Effector memory CD8-positive, alpha-beta T cell (primary cell): ENCODE results near the gene BST1.
A peak's percentile ranks its signal among the peaks of the same experiment; 100 is the strongest.
"Not testable (repeated sequence)": the region's sequence is repeated elsewhere in the genome, so short reads cannot be mapped to it uniquely, and the experiment has no call there.

Source experiments
- ATAC-seq: fragments of 150-1000 bp; cut with Tn5 transposase; replicated peaks from 2 replicates; pipeline ENCODE4 v1.10.0; 2021; ENCODE audit warnings: mild to moderate bottlenecking, moderate library complexity
- DNase-seq, 3 experiments: peaks; one replicate each; pipeline ENCODE4 v3.0.0; 2021
- H3K27ac Mint-ChIP-seq, 2 donors: one replicate each; pipeline ENCODE4 v1.8.0; 2022; ENCODE audit warnings: mild to moderate bottlenecking in 2 of 2, mixed read lengths in 2 of 2, moderate library complexity in 2 of 2
- H3K27me3 Mint-ChIP-seq, 2 donors: one replicate each; pipeline ENCODE4 v1.8.0; 2022; ENCODE audit warnings: mixed read lengths in 2 of 2
- H3K36me3 Mint-ChIP-seq: one replicate; pipeline ENCODE4 v1.8.0; 2022; ENCODE audit warnings: mild to moderate bottlenecking, moderate library complexity, mixed read lengths; ENCODE audit not compliant: insufficient read depth
- H3K4me1 Mint-ChIP-seq, 2 donors: one replicate each; pipeline ENCODE4 v1.8.0; 2022; ENCODE audit warnings: low read depth in 2 of 2, mixed read lengths in 2 of 2
- H3K4me3 Mint-ChIP-seq, 2 donors: one replicate each; pipeline ENCODE4 v1.8.0; 2022; ENCODE audit warnings: mild to moderate bottlenecking in 2 of 2, mixed read lengths in 2 of 2, moderate library complexity in 2 of 2
- H3K9me3 Mint-ChIP-seq, 2 donors: one replicate each; pipeline ENCODE4 v1.8.0; 2022; ENCODE audit warnings: mixed read lengths in 2 of 2

The BST1 gene

GRCh38 chr4:15751153-15751552 is 48.3 kb downstream of the BST1 start:
- no peaks in the 10 kb centered on the region for H3K27me3 Mint-ChIP-seq
- no peak overlapping the region for H3K4me3 Mint-ChIP-seq
- H3K4me1 Mint-ChIP-seq = peaks cover 30 to 32% of the 10 kb centered on the region in 2 donors
- no peak overlapping the region for H3K27ac Mint-ChIP-seq
- ATAC-seq = no peak
- H3K9me3 Mint-ChIP-seq = no peaks in the 10 kb centered on the region
- H3K36me3 Mint-ChIP-seq = peaks cover 10% of the 10 kb centered on the region
- DNase-seq = no peak

GRCh38 chr4:15753081-15753480 is 50.2 kb downstream of the BST1 start:
- no peaks in the 10 kb centered on the region for H3K9me3 Mint-ChIP-seq
- no peaks in the 10 kb centered on the region for H3K27me3 Mint-ChIP-seq
- H3K4me3 Mint-ChIP-seq = no peak overlapping the region
- peaks cover 40 to 42% of the 10 kb centered on the region in 2 donors for H3K4me1 Mint-ChIP-seq
- peak overlapping the region in 1 of 2 donors; percentile 67 for H3K27ac Mint-ChIP-seq
- H3K36me3 Mint-ChIP-seq = peaks cover 14% of the 10 kb centered on the region
- ATAC-seq (no peak), DNase-seq (no peak)

GRCh38 chr4:15753786-15754185 is 50.9 kb downstream of the BST1 start:
- peak overlapping the region in 1 of 2 donors; percentile 67 for H3K27ac Mint-ChIP-seq
- H3K27me3 Mint-ChIP-seq = no peaks in the 10 kb centered on the region
- no peaks in the 10 kb centered on the region for H3K9me3 Mint-ChIP-seq
- no peak for DNase-seq
- peak overlapping the region; percentile 66 to 73 for H3K4me3 Mint-ChIP-seq
- peaks cover 14% of the 10 kb centered on the region for H3K36me3 Mint-ChIP-seq
- ATAC-seq = no peak
- peaks cover 40 to 42% of the 10 kb centered on the region in 2 donors for H3K4me1 Mint-ChIP-seq

- DNase-seq (peak; percentile 27 to 45 (median 36)), ATAC-seq (peak; percentile 37)
- Mint-ChIP-seq H3K36me3 (peaks cover 14% of the 10 kb centered on the region), H3K4me3 (peak overlapping the region; percentile 66 to 73), H3K9me3 (no peaks in the 10 kb centered on the region), H3K27ac (peak overlapping the region in 1 of 2 donors; percentile 67), H3K27me3 (no peaks in the 10 kb centered on the region), H3K4me1 (peaks cover 40 to 42% of the 10 kb centered on the region in 2 donors)
Measured at GRCh38 chr4:15754323-15754722, 51.5 kb downstream of the BST1 start.

- Mint-ChIP-seq H3K27ac (peak overlapping the region; percentile 30 to 91), H3K36me3 (peaks cover 14% of the 10 kb centered on the region), H3K9me3 (no peaks in the 10 kb centered on the region), H3K4me3 (peak overlapping the region; percentile 66 to 73), H3K27me3 (no peaks in the 10 kb centered on the region), H3K4me1 (peaks cover 40 to 42% of the 10 kb centered on the region in 2 donors)
- no peak for ATAC-seq
- no peak for DNase-seq
Measured at GRCh38 chr4:15755321-15756155, 52.7 kb downstream of the BST1 start.

GRCh38 chr4:15756361-15756861 is 53.5 kb downstream of the BST1 start:
- Mint-ChIP-seq H3K36me3 (peaks cover 14% of the 10 kb centered on the region), H3K27ac (peak overlapping the region; percentile 30 to 91), H3K4me1 (peaks cover 40 to 42% of the 10 kb centered on the region in 2 donors), H3K9me3 (no peaks in the 10 kb centered on the region), H3K4me3 (peak overlapping the region; percentile 66 to 73), H3K27me3 (no peaks in the 10 kb centered on the region)
- peak; percentile 87 for ATAC-seq
- DNase-seq = peak; percentile 66 to 73 (median 71)

- Mint-ChIP-seq H3K27me3 (no peaks in the 10 kb centered on the region), H3K4me1 (peaks cover 40 to 42% of the 10 kb centered on the region in 2 donors), H3K4me3 (peak overlapping the region; percentile 66 to 73), H3K9me3 (no peaks in the 10 kb centered on the region), H3K36me3 (peaks cover 14% of the 10 kb centered on the region), H3K27ac (peak overlapping the region; percentile 30 to 91)
- no peak for DNase-seq
- ATAC-seq = no peak
Measured at GRCh38 chr4:15757054-15757453, 54.2 kb downstream of the BST1 start.

- no peak for DNase-seq
- Mint-ChIP-seq H3K4me3 (no peak overlapping the region), H3K27ac (no peak overlapping the region), H3K4me1 (peaks cover 37 to 44% of the 10 kb centered on the region in 2 donors), H3K27me3 (no peaks in the 10 kb centered on the region), H3K36me3 (peaks cover 14% of the 10 kb centered on the region), H3K9me3 (no peaks in the 10 kb centered on the region)
- ATAC-seq = no peak
Measured at GRCh38 chr4:15758294-15758693, 55.4 kb downstream of the BST1 start.

GRCh38 chr4:15762460-15762859 is 59.6 kb downstream of the BST1 start:
- H3K4me3 Mint-ChIP-seq, H3K9me3 Mint-ChIP-seq, H3K36me3 Mint-ChIP-seq, DNase-seq, ATAC-seq, H3K27me3 Mint-ChIP-seq: not testable (repeated sequence)
- Mint-ChIP-seq H3K27ac (peak overlapping the region in 1 of 2 donors; percentile 11), H3K4me1 (peaks cover 17 to 32% of the 10 kb centered on the region in 2 donors)

GRCh38 chr4:15765391-15765790 is 62.5 kb downstream of the BST1 start:
- H3K4me1 Mint-ChIP-seq = peaks cover 21 to 35% of the 10 kb centered on the region in 2 donors
- H3K36me3 Mint-ChIP-seq = peaks cover 3% of the 10 kb centered on the region
- H3K27me3 Mint-ChIP-seq = no peaks in the 10 kb centered on the region
- ATAC-seq (no peak), DNase-seq (no peak)
- H3K9me3 Mint-ChIP-seq = peaks cover 0 to 2% of the 10 kb centered on the region in 2 donors
- H3K27ac Mint-ChIP-seq = peak overlapping the region in 1 of 2 donors; percentile 71
- H3K4me3 Mint-ChIP-seq = no peak overlapping the region

GRCh38 chr4:15765910-15766697 is 63.2 kb downstream of the BST1 start:
- Mint-ChIP-seq H3K4me3 (peak overlapping the region; percentile 58 to 64), H3K4me1 (peaks cover 24 to 35% of the 10 kb centered on the region in 2 donors), H3K9me3 (peaks cover 0 to 2% of the 10 kb centered on the region in 2 donors), H3K27ac (peak overlapping the region; percentile 39 to 71), H3K36me3 (peaks cover 3% of the 10 kb centered on the region), H3K27me3 (no peaks in the 10 kb centered on the region)
- ATAC-seq = peak; percentile 91
- DNase-seq = peak; percentile 37 to 42 (median 40)

GRCh38 chr4:15766821-15767220 is 64.0 kb downstream of the BST1 start:
- Mint-ChIP-seq H3K27me3 (no peaks in the 10 kb centered on the region), H3K4me3 (peak overlapping the region; percentile 58 to 64), H3K36me3 (peaks cover 3% of the 10 kb centered on the region), H3K27ac (peak overlapping the region; percentile 39 to 71), H3K9me3 (peaks cover 0 to 2% of the 10 kb centered on the region in 2 donors), H3K4me1 (peaks cover 27 to 38% of the 10 kb centered on the region in 2 donors)
- no peak for ATAC-seq
- no peak for DNase-seq

- H3K27ac Mint-ChIP-seq = no peak overlapping the region
- H3K9me3 Mint-ChIP-seq = peaks cover 0 to 2% of the 10 kb centered on the region in 2 donors
- no peak for ATAC-seq
- DNase-seq = no peak
- peaks cover 3% of the 10 kb centered on the region for H3K36me3 Mint-ChIP-seq
- H3K4me1 Mint-ChIP-seq = peaks cover 31 to 34% of the 10 kb centered on the region in 2 donors
- H3K27me3 Mint-ChIP-seq = peaks cover 0 to 21% of the 10 kb centered on the region in 2 donors
- no peak overlapping the region for H3K4me3 Mint-ChIP-seq
Measured at GRCh38 chr4:15769202-15769601, 66.3 kb downstream of the BST1 start.
